Vagina (tissue), 2 donors: Measurements from ENCODE around the gene SPO11. TPM values are rescaled to one million over a fixed set of nuclear protein-coding genes. Genes with fewer than 3 reads are reported as not detected.

Source experiments
- DNase-seq, 2 donors: peaks; one replicate each; pipeline ENCODE4 v3.0.0-alpha.2; 2017; ENCODE audit errors: extremely low spot score in 2 of 2
- H3K27ac ChIP-seq: fragments of 200-600 bp; sonication (generic); one replicate; pipeline ENCODE4 v1.5.1; 2019
- H3K27me3 ChIP-seq: fragments of 200-600 bp; sonication (generic); one replicate; pipeline ENCODE4 v1.5.1; 2019
- H3K36me3 ChIP-seq, 2 donors: fragments of 200-600 bp; sonication (generic); one replicate each; pipeline ENCODE4 v1.5.1; 2017 to 2019
- H3K4me1 ChIP-seq: fragments of 200-600 bp; sonication (generic); one replicate; pipeline ENCODE4 v1.5.1; 2019
- H3K4me3 ChIP-seq, 2 donors: fragments of 200-600 bp; sonication (generic); 1 replicate in 1 of 2; 2 replicates in 1 of 2; pipeline ENCODE4 v1.5.1; 2016 to 2019
- H3K9me3 ChIP-seq: fragments of 200-600 bp; sonication (generic); one replicate; pipeline ENCODE4 v1.5.1; 2019
- POLR2A ChIP-seq, 2 donors: fragments of 450-650 bp; IDR thresholded peaks; one replicate each; pipeline ENCODE4 v1.6.1; 2017; ENCODE audit warnings: antibody characterized with exemption in 2 of 2, mild to moderate bottlenecking in 2 of 2, moderate library complexity in 2 of 2
- POLR2AphosphoS5 ChIP-seq, 2 donors: sonication (generic); formaldehyde crosslinking; IDR thresholded peaks; one replicate each; pipeline ENCODE4 v1.9.0; 2017; ENCODE audit warnings: antibody characterized with exemption in 2 of 2, mild to moderate bottlenecking in 2 of 2, low read depth in 1 of 2; ENCODE audit not compliant: insufficient read depth in 1 of 2
- intact Hi-C: fragments of 100-400 bp; cut with DNase I; formaldehyde crosslinking; loops from one replicate; pipeline ENCODE4 v1.15.1; 2023
- total RNA-seq: library from RNA; depleted of rRNA; stranded (reverse); fragments of >200 nt; gene quantifications from one replicate; pipeline ENCODE4 v1.2.3, GENCODE V29; 2016
- TF ChIP-seq, protein P1 (sequence below), 3 experiments: fragments of 450-650 bp in 2 of 3; fragments of 200-600 bp in 1 of 3; sonication (generic) in 1 of 3; IDR thresholded peaks; one replicate each; pipeline ENCODE4 v1.5.1; 2017 to 2019; ENCODE audit warnings: antibody characterized with exemption in 3 of 3, mild to moderate bottlenecking in 2 of 3, moderate library complexity in 2 of 3

SPO11 gene
- total RNA-seq, 1 donor from 2014 or later, result not detected

DNA sequence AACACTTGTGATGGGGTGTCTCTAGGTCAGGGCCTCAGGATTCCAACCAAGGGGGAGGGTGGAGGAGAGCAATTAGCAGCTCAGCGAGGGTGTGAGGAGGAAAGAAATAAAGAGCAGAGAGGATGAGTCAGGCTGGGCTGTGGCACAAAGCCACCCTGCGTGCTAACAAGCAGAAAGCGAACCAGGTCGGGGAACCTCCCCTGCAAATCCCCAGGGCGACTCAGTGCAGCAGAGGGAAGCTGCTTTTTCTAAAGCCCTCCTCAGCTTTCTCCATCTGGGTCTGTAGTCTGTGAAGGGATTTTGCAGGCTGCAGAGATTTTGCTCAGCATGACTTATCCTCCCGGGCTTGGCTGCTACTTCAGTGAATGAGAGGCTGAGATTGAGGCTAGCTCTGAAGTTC lies 6.6 kb upstream of the SPO11 start:
- Histone ChIP-seq H3K4me1 (peaks cover 21% of the 10 kb centered on the region), H3K4me3 (no peak overlapping the region), H3K36me3 (no peaks in the 10 kb centered on the region), H3K27me3 (no peaks in the 10 kb centered on the region), H3K27ac (peak overlapping the region; percentile 39), H3K9me3 (no peaks in the 10 kb centered on the region)
- DNase-seq, result no peak
- TF ChIP-seq, protein P1, sequence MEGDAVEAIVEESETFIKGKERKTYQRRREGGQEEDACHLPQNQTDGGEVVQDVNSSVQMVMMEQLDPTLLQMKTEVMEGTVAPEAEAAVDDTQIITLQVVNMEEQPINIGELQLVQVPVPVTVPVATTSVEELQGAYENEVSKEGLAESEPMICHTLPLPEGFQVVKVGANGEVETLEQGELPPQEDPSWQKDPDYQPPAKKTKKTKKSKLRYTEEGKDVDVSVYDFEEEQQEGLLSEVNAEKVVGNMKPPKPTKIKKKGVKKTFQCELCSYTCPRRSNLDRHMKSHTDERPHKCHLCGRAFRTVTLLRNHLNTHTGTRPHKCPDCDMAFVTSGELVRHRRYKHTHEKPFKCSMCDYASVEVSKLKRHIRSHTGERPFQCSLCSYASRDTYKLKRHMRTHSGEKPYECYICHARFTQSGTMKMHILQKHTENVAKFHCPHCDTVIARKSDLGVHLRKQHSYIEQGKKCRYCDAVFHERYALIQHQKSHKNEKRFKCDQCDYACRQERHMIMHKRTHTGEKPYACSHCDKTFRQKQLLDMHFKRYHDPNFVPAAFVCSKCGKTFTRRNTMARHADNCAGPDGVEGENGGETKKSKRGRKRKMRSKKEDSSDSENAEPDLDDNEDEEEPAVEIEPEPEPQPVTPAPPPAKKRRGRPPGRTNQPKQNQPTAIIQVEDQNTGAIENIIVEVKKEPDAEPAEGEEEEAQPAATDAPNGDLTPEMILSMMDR (IDR thresholded peaks at IDR 0.05), result no peak
- TF ChIP-seq POLR2AphosphoS5 (IDR thresholded peaks at IDR 0.05; ENCODE audit: insufficient read depth in 1 of 2, low read depth in 1 of 2), result no peak
- no peak for TF ChIP-seq POLR2A (IDR thresholded peaks at IDR 0.05)
- intact Hi-C loops, result no loop called here

DNA sequence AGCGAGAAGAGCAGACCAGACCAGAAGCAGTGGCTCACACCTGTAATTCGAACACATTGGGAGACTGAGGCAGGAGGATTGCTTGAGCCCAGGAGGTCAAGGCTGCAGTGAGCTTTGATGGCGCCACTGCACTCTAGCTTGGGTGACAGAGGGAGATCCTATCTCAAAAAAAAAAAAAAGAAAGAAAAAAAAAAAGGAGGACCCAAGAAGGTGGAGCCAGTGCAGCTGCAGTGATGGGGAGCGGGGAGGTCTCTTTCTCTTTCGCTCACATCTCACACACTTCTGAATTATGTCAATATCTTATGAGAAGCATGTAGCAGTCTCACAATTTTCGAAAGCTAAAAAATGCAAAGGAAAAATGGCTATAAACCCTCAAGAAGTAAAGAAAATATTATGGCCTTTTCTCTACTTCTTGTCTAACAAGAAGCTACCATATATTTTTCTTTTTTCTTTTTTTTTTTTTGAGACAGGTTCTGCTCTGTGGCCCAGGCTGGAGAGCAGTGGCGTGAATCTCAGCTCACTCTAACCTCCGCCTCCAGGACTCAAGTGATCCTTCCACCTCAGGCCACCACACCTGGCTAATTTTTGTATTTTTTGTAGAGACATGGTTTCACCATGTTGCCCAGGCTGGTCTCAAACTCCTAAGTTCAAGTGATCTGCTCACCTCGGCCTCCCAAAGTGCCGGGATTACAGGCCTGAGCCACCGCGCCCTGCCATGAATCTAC lies 3.8 kb upstream of the SPO11 start:
- TF ChIP-seq, protein P1 (IDR thresholded peaks at IDR 0.05), result no peak
- TF ChIP-seq POLR2AphosphoS5 (IDR thresholded peaks at IDR 0.05; ENCODE audit: insufficient read depth in 1 of 2, low read depth in 1 of 2), result no peak
- TF ChIP-seq POLR2A (IDR thresholded peaks at IDR 0.05), result no peak
- Histone ChIP-seq H3K4me3 (no peak overlapping the region), H3K27ac (no peak overlapping the region), H3K4me1 (peaks cover 21% of the 10 kb centered on the region), H3K9me3 (no peaks in the 10 kb centered on the region), H3K27me3 (no peaks in the 10 kb centered on the region), H3K36me3 (no peaks in the 10 kb centered on the region)
- intact Hi-C loops, result no loop called here
- DNase-seq, result no peak

DNA sequence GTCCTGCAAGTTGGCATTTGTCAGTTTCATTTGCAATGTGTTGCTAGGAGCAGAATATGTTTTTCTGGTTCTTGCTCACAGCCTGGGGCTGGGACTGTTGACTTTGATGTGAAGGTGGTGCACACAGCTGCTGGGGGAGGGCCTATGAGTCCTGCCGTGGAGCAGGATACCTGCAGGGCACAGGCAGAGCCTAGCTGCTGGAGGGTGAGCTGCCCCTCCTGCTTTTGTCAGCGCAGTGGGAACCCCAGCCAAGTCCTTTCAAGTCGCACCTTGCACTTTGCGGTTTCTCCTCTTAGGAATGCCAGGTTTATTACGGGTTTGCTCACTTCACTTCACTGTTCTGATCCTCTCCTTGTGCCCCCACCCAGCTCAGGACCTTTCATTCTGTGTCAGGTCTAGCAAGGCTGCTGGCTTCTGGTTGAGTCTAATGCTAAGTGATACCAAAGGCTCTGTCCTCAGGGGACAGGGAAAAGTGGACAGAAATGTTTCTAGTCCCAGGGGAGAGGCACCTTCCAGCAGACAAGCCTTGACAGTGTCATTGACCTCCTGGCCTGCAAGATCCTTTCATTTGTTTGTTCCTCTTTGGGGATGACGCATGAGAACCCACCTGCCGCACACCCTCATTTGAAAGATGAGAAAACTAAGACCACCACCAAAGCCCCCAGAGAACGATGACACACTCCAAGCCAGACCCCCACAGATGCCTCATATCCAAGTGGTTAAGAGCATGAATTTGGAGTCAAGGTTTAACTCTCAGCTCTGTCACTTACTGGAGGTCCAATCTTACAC lies 2.7 kb upstream of the SPO11 start:
- intact Hi-C loops, result no loop called here
- DNase-seq, result no peak

DNA sequence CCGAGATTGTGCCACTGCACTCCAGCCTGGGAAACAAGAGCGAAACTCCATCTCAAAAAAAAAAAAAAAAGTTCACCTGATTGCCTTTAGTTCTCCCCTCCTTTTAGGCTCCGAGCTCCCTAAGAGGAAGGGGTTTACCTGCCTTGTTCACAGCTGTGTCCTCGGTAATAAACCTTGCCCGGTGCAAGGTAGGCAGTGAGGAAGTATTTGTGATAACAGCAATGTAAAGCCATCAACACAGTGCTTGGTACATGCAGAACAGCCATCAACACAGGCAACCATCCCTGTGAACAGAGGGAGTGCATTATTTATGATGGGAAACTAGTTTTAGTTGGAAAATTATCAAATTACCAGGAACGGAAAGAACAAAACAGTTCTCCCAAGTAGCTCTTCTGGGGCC lies 1.8 kb upstream of the SPO11 start:
- H3K4me1 ChIP-seq, result peaks cover 15% of the 10 kb centered on the region
- no peaks in the 10 kb centered on the region for H3K9me3 ChIP-seq
- DNase-seq, result no peak
- intact Hi-C loops, result no loop called here
- H3K27ac ChIP-seq, result no peak overlapping the region
- H3K27me3 ChIP-seq, result no peaks in the 10 kb centered on the region
- TF ChIP-seq, protein P1 (IDR thresholded peaks at IDR 0.05), result no peak
- no peak for TF ChIP-seq POLR2A (IDR thresholded peaks at IDR 0.05)
- TF ChIP-seq POLR2AphosphoS5 (IDR thresholded peaks at IDR 0.05; ENCODE audit: insufficient read depth in 1 of 2, low read depth in 1 of 2), result no peak
- H3K36me3 ChIP-seq, result no peaks in the 10 kb centered on the region
- H3K4me3 ChIP-seq, result no peak overlapping the region

More for the DNA sequence above, 2.7 kb upstream of the SPO11 start:
- peaks cover 21% of the 10 kb centered on the region for H3K4me1 ChIP-seq
- no peak overlapping the region for H3K27ac ChIP-seq
- no peaks in the 10 kb centered on the region for H3K27me3 ChIP-seq
- no peak for TF ChIP-seq POLR2A (IDR thresholded peaks at IDR 0.05)
- TF ChIP-seq, protein P1 (IDR thresholded peaks at IDR 0.05), result no peak
- no peak for TF ChIP-seq POLR2AphosphoS5 (IDR thresholded peaks at IDR 0.05; ENCODE audit: insufficient read depth in 1 of 2, low read depth in 1 of 2)
- no peak overlapping the region for H3K4me3 ChIP-seq
- no peaks in the 10 kb centered on the region for H3K9me3 ChIP-seq
- no peaks in the 10 kb centered on the region for H3K36me3 ChIP-seq

DNA sequence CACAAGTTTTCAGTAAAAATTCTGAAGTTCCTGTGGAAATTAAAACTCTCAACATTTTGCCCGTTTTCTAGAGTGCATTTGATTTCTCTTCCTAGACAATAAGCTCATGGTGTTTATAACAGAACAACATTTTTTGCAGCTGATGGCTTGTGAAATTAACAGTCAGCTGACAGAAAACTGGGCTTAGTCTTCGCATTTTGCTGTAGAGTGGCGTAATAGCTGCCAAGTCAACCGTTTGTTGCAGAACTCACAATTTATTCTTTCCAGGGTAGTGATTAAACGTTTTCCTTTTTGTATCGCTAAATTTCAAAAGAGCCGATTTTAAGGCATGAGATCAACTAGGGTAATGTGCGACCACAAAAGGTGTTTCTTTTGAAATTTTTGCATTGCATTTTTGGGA lies 1.4 kb downstream of the SPO11 start:
- intact Hi-C loops, result no loop called here

More for the DNA sequence above, 1.4 kb downstream of the SPO11 start:
- no peak for DNase-seq
- Histone ChIP-seq H3K27ac (no peak overlapping the region), H3K4me3 (no peak overlapping the region), H3K27me3 (no peaks in the 10 kb centered on the region), H3K36me3 (no peaks in the 10 kb centered on the region), H3K9me3 (no peaks in the 10 kb centered on the region), H3K4me1 (peaks cover 6% of the 10 kb centered on the region)
- TF ChIP-seq POLR2A (IDR thresholded peaks at IDR 0.05) (no peak), POLR2AphosphoS5 (IDR thresholded peaks at IDR 0.05; ENCODE audit: insufficient read depth in 1 of 2, low read depth in 1 of 2) (no peak)
- TF ChIP-seq, protein P1 (IDR thresholded peaks at IDR 0.05), result no peak
